A673 (cell line): ENCODE measurements around the gene LRRC8C. TPM values are rescaled to one million over a fixed set of nuclear protein-coding genes. Genes with fewer than 3 reads are reported as not detected.

Experiments used
- BruUV-seq: library from RNA; stranded (reverse); fragments of 400-500 nt; replicated peaks from 2 replicates; lab custom pipeline; 2021; lab: Mats Ljungman, UMichigan
- CTCF ChIA-PET: fragments of 300-600 bp; sonication (Branson Sonifier 250); formaldehyde crosslinking; loops from one replicate; lab custom pipeline; 2022; ENCODE audit warnings: antibody characterized with exemption; lab: Charles Lee
- POLR2A ChIA-PET: fragments of 300-600 bp; sonication (Branson Sonifier 250); formaldehyde crosslinking; loops from one replicate; lab custom pipeline; 2022; ENCODE audit warnings: antibody characterized with exemption; ENCODE audit not compliant: low non-redundant PET; lab: Charles Lee
- DNase-seq: peaks from one replicate; pipeline ENCODE4 v3.0.0-alpha.2; 2015; ENCODE audit warnings: low spot score
- H3K27ac ChIP-seq: fragments of 200-600 bp; sonication (generic); 2 replicates; pipeline ENCODE4 v1.5.1; 2016; ENCODE audit warnings: mixed run types, low read depth, mild to moderate bottlenecking, mixed read lengths, antibody characterized with exemption, low read length; ENCODE audit not compliant: poor library complexity, severe bottlenecking
- H3K27me3 ChIP-seq: fragments of 200-600 bp; sonication (generic); replicated peaks from 2 replicates; pipeline ENCODE4 v1.6.1; 2017; ENCODE audit warnings: mixed run types, low read depth, mild to moderate bottlenecking, mixed read lengths, antibody characterized with exemption, low read length; ENCODE audit not compliant: insufficient read depth, poor library complexity
- H3K36me3 ChIP-seq: fragments of 200-600 bp; sonication (generic); 2 replicates; pipeline ENCODE4 v1.6.1; 2016; ENCODE audit warnings: mixed run types, mild to moderate bottlenecking, mixed read lengths, antibody characterized with exemption, low read length; ENCODE audit not compliant: insufficient read depth, poor library complexity, severe bottlenecking
- H3K4me1 ChIP-seq: fragments of 200-600 bp; sonication (generic); 2 replicates; pipeline ENCODE4 v1.6.1; 2017; ENCODE audit warnings: mixed run types, mild to moderate bottlenecking, mixed read lengths, antibody characterized with exemption, low read length; ENCODE audit not compliant: insufficient read depth, poor library complexity, severe bottlenecking
- H3K4me3 ChIP-seq: fragments of 200-600 bp; sonication (generic); 2 replicates; pipeline ENCODE4 v1.5.1; 2016; ENCODE audit warnings: low read depth, mixed run types, mild to moderate bottlenecking, mixed read lengths, low read length; ENCODE audit not compliant: poor library complexity, severe bottlenecking
- H3K9me3 ChIP-seq: fragments of 200-600 bp; sonication (generic); 2 replicates; pipeline ENCODE4 v1.6.1; 2016; ENCODE audit warnings: mixed run types, low read depth, mild to moderate bottlenecking, mixed read lengths, antibody characterized with exemption, low read length; ENCODE audit not compliant: poor library complexity, severe bottlenecking
- CTCF ChIP-seq: fragments of 300-800, 200-600 bp; sonication (generic); conservative IDR thresholded peaks from 2 replicates; pipeline ENCODE4 v1.5.1; 2017; ENCODE audit warnings: low read depth, mild to moderate bottlenecking, antibody characterized with exemption, low read length, moderate library complexity, mixed read lengths
- EZH2 ChIP-seq: fragments of 200-600 bp; sonication (generic); IDR thresholded peaks from 2 replicates; pipeline ENCODE4 v1.6.1; 2017; ENCODE audit warnings: borderline replicate concordance, low read depth, mild to moderate bottlenecking, mixed read lengths, antibody characterized with exemption, low read length; ENCODE audit not compliant: poor library complexity, severe bottlenecking
- intact Hi-C: fragments of 100-400 bp; cut with micrococcal nuclease; formaldehyde crosslinking; loops from one replicate; pipeline ENCODE4 v1.10.0; 2022; ENCODE audit not compliant: unreplicated experiment
- total RNA-seq: library from RNA; stranded (reverse); gene quantifications from 2 replicates; pipeline ENCODE4 v1.2.3, GENCODE V29; 2021

Gene LRRC8C
- total RNA-seq, 1 experiment from 2014 or later: 6.9 TPM

DNA sequence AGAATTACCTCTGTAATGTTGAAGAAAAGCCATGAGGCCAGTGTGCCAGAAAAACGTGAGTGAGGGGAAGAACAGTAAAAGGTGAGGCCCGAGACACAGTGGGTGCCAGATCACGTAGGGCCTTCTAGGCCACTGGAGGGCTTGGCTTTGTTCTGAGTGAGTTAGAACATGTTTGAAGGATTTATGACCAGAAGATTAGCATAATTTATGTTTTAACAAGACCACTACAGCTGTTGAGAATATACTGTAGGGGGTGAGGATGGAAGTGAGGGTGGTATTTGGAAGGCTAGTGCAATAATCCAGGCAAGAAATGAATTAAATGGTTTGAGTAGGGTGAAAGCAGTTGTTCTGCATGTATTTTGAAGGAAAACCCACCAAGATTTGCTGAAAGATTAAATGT is 56.3 kb downstream of the LRRC8C start:
- no peak for TF ChIP-seq EZH2
- no peak for TF ChIP-seq CTCF
- DNase-seq: peak; percentile 58
- H3K27me3 ChIP-seq: no peaks in the 10 kb centered on the region
- ChIA-PET POLR2A (no interaction called here), CTCF (no interaction called here)
- no peak overlapping the region for H3K27ac ChIP-seq
- H3K4me1 ChIP-seq: peaks cover 26% of the 10 kb centered on the region
- no peak overlapping the region for H3K4me3 ChIP-seq
- BruUV-seq: no TSS peak
- no peaks in the 10 kb centered on the region for H3K9me3 ChIP-seq
- H3K36me3 ChIP-seq: no peaks in the 10 kb centered on the region
- intact Hi-C loops: no loop called here

DNA sequence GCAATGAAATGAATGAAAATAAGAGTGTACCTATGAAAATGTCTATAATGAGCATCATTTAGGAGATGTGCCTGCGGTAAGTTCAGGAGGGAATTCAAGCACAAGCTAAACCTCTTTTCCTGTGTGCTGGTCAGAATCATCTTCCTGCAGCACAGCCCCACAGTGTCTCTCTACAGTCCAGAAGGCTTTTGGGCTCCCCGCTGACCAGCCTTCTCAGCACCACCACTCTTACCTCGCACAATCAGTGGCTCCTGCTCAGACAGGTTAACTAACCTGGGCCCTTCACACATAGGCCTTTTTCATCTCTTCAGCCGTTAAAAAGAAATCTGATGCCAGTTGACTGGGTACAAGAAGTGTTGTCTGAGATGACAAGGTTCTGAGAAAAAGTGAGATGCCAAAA is 57.7 kb downstream of the LRRC8C start:
- Histone ChIP-seq H3K36me3 (no peaks in the 10 kb centered on the region), H3K4me3 (no peak overlapping the region), H3K27ac (no peak overlapping the region), H3K27me3 (no peaks in the 10 kb centered on the region), H3K4me1 (peaks cover 26% of the 10 kb centered on the region), H3K9me3 (no peaks in the 10 kb centered on the region)
- intact Hi-C loops: no loop called here
- BruUV-seq: no TSS peak
- POLR2A ChIA-PET: no interaction called here
- TF ChIP-seq CTCF (no peak), EZH2 (no peak)
- CTCF ChIA-PET: no interaction called here
- DNase-seq: no peak

- peak; percentile 37 for DNase-seq
- Histone ChIP-seq H3K4me1 (peaks cover 33% of the 10 kb centered on the region), H3K4me3 (no peak overlapping the region), H3K9me3 (no peaks in the 10 kb centered on the region), H3K27ac (peak overlapping the region; percentile 48), H3K27me3 (no peaks in the 10 kb centered on the region), H3K36me3 (no peaks in the 10 kb centered on the region)
- no TSS peak for BruUV-seq
- ChIA-PET POLR2A (no interaction called here), CTCF (no interaction called here)
- intact Hi-C loops: no loop called here
- TF ChIP-seq EZH2 (no peak), CTCF (no peak)
Measured at GRCh38 chr1:89692601-89693521, 59.9 kb downstream of the LRRC8C start.
